GM18502 (cell line): ENCODE results near the gene YTHDF2.
A peak's percentile ranks its signal among the peaks of the same experiment; 100 is the strongest.
"Not testable (repeated sequence)": the region's sequence is repeated elsewhere in the genome, so short reads cannot be mapped to it uniquely, and the experiment has no call there.

Experiments
- ATAC-seq: cut with Tn5 transposase; IDR thresholded peaks from one replicate; pipeline ENCODE4 v1.9.1; 2021; ENCODE audit warnings: mild to moderate bottlenecking; ENCODE audit not compliant: unreplicated experiment, poor library complexity

Gene YTHDF2

GRCh38 chr1:28736450-28737306, at the start of gene YTHDF2:
Gene YTHDF2 (plus strand): TSS chr1:28736940. CDS start chr1:28737121, 181 bp downstream.
- peak; percentile 89 for ATAC-seq

GRCh38 chr1:28691627-28692026, 45.1 kb upstream of the YTHDF2 start:
- not testable (repeated sequence) for ATAC-seq

- ATAC-seq: no peak
These were observed 33.1 kb upstream of the YTHDF2 start for GRCh38 chr1:28703629-28704028.

GRCh38 chr1:28716336-28716735, 20.4 kb upstream of the YTHDF2 start:
- no peak for ATAC-seq

- ATAC-seq: no peak
These were observed 18.6 kb upstream of the YTHDF2 start for GRCh38 chr1:28718166-28718565.

GRCh38 chr1:28718586-28719331, 18.0 kb upstream of the YTHDF2 start:
- no peak for ATAC-seq

- ATAC-seq: no peak
These were observed 17.5 kb upstream of the YTHDF2 start for GRCh38 chr1:28719332-28719619.

- ATAC-seq: no peak
These were observed 16.4 kb upstream of the YTHDF2 start for GRCh38 chr1:28720376-28720775.

- ATAC-seq: not testable (repeated sequence)
These were observed 14.8 kb upstream of the YTHDF2 start for GRCh38 chr1:28721927-28722326.

- ATAC-seq: not testable (repeated sequence)
These were observed 11.4 kb upstream of the YTHDF2 start for GRCh38 chr1:28725365-28725764.

- no peak for ATAC-seq
These were observed 735 bp upstream of the YTHDF2 start for GRCh38 chr1:28735961-28736449.

GRCh38 chr1:28737307-28738132, 780 bp downstream of the YTHDF2 start:
- ATAC-seq: peak; percentile 2

GRCh38 chr1:28740118-28740517, 3.4 kb downstream of the YTHDF2 start:
- ATAC-seq: no peak

GRCh38 chr1:28744184-28744583, 7.4 kb downstream of the YTHDF2 start:
- ATAC-seq: no peak

GRCh38 chr1:28745653-28746173, 9.0 kb downstream of the YTHDF2 start:
- no peak for ATAC-seq

GRCh38 chr1:28750330-28750729, 13.6 kb downstream of the YTHDF2 start:
- no peak for ATAC-seq

GRCh38 chr1:28750771-28751294, 14.1 kb downstream of the YTHDF2 start:
- not testable (repeated sequence) for ATAC-seq

GRCh38 chr1:28751315-28752060, 14.7 kb downstream of the YTHDF2 start:
- no peak for ATAC-seq

- no peak for ATAC-seq
These were observed 19.0 kb downstream of the YTHDF2 start for GRCh38 chr1:28755701-28756100.
